HepG2 (cell line): Measurements from ENCODE around the gene ARHGDIA. TPM values are rescaled to one million over a fixed set of nuclear protein-coding genes. Genes with fewer than 3 reads are reported as not detected.

Source experiments
- ESRRA ChIP-seq: sonication (generic); formaldehyde crosslinking; IDR thresholded peaks from 2 replicates; pipeline ENCODE4 v1.5.1; 2020; ENCODE audit warnings: mild to moderate bottlenecking, low read depth, missing genetic modification reagents
- FIP1L1 ChIP-seq: fragments of 200-400 bp; formaldehyde crosslinking; IDR thresholded peaks from 2 replicates; pipeline ENCODE4 v1.6.1; 2018; ENCODE audit warnings: low read depth, mild to moderate bottlenecking, low read length, moderate library complexity, borderline replicate concordance; ENCODE audit not compliant: insufficient read depth
- FLYWCH1 ChIP-seq: sonication (generic); formaldehyde crosslinking; IDR thresholded peaks from 2 replicates; pipeline ENCODE4 v1.8.1; 2023; ENCODE audit warnings: mild to moderate bottlenecking, missing genetic modification reagents
- KLF16 ChIP-seq, 2 experiments: sonication (generic) in 1 of 2; formaldehyde crosslinking in 1 of 2; IDR thresholded peaks; 2 replicates each; pipeline versions ENCODE4 v1.6.1 to v1.8.0; 2016 to 2023; ENCODE audit warnings: missing genetic modification reagents in 2 of 2, missing compliant biosample characterization in 1 of 2
- MATR3 ChIP-seq: sonication (generic); formaldehyde crosslinking; IDR thresholded peaks from 2 replicates; pipeline ENCODE4 v1.4.0; 2020; ENCODE audit warnings: missing genetic modification reagents
- MED13 ChIP-seq: sonication (generic); formaldehyde crosslinking; IDR thresholded peaks from 2 replicates; pipeline ENCODE4 v1.5.0; 2020; ENCODE audit warnings: missing genetic modification reagents
- NR2F2 ChIP-seq: IDR thresholded peaks from 2 replicates; pipeline ENCODE4 v1.6.1; 2012; ENCODE audit warnings: low read depth, inconsistent platforms, borderline replicate concordance
- PCBP1 ChIP-seq: fragments of 200-400 bp; formaldehyde crosslinking; IDR thresholded peaks from 2 replicates; pipeline ENCODE4 v1.6.1; 2017; ENCODE audit warnings: mild to moderate bottlenecking, low read depth, low read length, borderline replicate concordance
- PRPF4 ChIP-seq: fragments of 200-400 bp; formaldehyde crosslinking; IDR thresholded peaks from 2 replicates; pipeline ENCODE4 v1.6.1; 2016; ENCODE audit warnings: low read length, low read depth; ENCODE audit not compliant: poor library complexity, severe bottlenecking
- SP1 ChIP-seq, 2 experiments: fragments of 450-650 bp in 1 of 2; sonication (generic) in 1 of 2; formaldehyde crosslinking in 1 of 2; IDR thresholded peaks; 2 replicates each; pipeline versions ENCODE4 v1.4.0 to v1.6.1; 2016 to 2020; ENCODE audit warnings: missing genetic modification reagents in 1 of 2
- TBX2 ChIP-seq: sonication (generic); formaldehyde crosslinking; IDR thresholded peaks from 2 replicates; pipeline ENCODE4 v1.5.0; 2020; ENCODE audit warnings: missing genetic modification reagents, mild to moderate bottlenecking, borderline replicate concordance
- U2AF2 ChIP-seq: fragments of 200-400 bp; formaldehyde crosslinking; IDR thresholded peaks from 2 replicates; pipeline ENCODE4 v1.6.1; 2017; ENCODE audit warnings: low read depth, mild to moderate bottlenecking, low read length
- ZNF468 ChIP-seq: sonication (generic); formaldehyde crosslinking; IDR thresholded peaks from 2 replicates; pipeline ENCODE4 v1.8.0; 2022; ENCODE audit warnings: mild to moderate bottlenecking, moderate library complexity, missing genetic modification reagents
- ZNF557 ChIP-seq: sonication (generic); formaldehyde crosslinking; IDR thresholded peaks from 2 replicates; pipeline ENCODE4 v1.4.0; 2020; ENCODE audit warnings: missing genetic modification reagents
- ZNF703 ChIP-seq: sonication (generic); formaldehyde crosslinking; IDR thresholded peaks from 2 replicates; pipeline ENCODE4 v1.5.1; 2020; ENCODE audit warnings: missing genetic modification reagents, mild to moderate bottlenecking, moderate library complexity, borderline replicate concordance
- polyA plus RNA-seq, 8 experiments: library from polyadenylated mRNA; depleted of rRNA in 3 of 8; stranded (reverse) in 7 of 8; unstranded in 1 of 8; fragments of >200 nt; fragmentation: Illumina TruSeq in 4 of 8; extraction: Trizol in 4 of 8; gene quantifications; 2 replicates each; pipeline versions ENCODE4 v1.2.1 to v1.2.3, GENCODE V29; 2011 to 2016; ENCODE audit warnings: low read depth in 4 of 8, missing spikeins in 1 of 8, mixed read lengths in 1 of 8; ENCODE audit not compliant: insufficient read depth in 1 of 8
- total RNA-seq, 5 experiments: library from RNA; depleted of rRNA; stranded (reverse); fragments of >200 nt; fragmentation: Illumina TruSeq; extraction: Trizol; gene quantifications; 2 replicates each; pipeline ENCODE4 v1.2.3, GENCODE V29; 2016; ENCODE audit warnings: low read depth in 1 of 5
- TF ChIP-seq, protein P1 (sequence below): sonication (generic); formaldehyde crosslinking; IDR thresholded peaks from 2 replicates; pipeline ENCODE4 v1.4.0; 2020; ENCODE audit warnings: mild to moderate bottlenecking, missing genetic modification reagents
- TF ChIP-seq, protein P2 (sequence below): sonication (generic); formaldehyde crosslinking; IDR thresholded peaks from 2 replicates; pipeline ENCODE4 v1.4.0; 2020; ENCODE audit warnings: missing genetic modification reagents
- TF ChIP-seq, protein P3 (sequence below): sonication (generic); formaldehyde crosslinking; IDR thresholded peaks from 2 replicates; pipeline ENCODE4 v1.5.0; 2020; ENCODE audit warnings: mild to moderate bottlenecking, missing genetic modification reagents, borderline replicate concordance
- TF ChIP-seq, protein P4 (sequence below): IDR thresholded peaks from 2 replicates; pipeline ENCODE4 v1.6.1; 2016; ENCODE audit warnings: low read depth, control low read depth
- TF ChIP-seq, protein P5 (sequence below): sonication (generic); formaldehyde crosslinking; IDR thresholded peaks from 2 replicates; pipeline ENCODE4 v1.5.0; 2020; ENCODE audit warnings: missing genetic modification reagents

The ARHGDIA gene
- total and polyA plus RNA-seq, 2 of the 13 experiments (the other 11 are each of a cell fraction or from before 2014, with no cell fraction given): 40.0 to 64.0 TPM

DNA sequence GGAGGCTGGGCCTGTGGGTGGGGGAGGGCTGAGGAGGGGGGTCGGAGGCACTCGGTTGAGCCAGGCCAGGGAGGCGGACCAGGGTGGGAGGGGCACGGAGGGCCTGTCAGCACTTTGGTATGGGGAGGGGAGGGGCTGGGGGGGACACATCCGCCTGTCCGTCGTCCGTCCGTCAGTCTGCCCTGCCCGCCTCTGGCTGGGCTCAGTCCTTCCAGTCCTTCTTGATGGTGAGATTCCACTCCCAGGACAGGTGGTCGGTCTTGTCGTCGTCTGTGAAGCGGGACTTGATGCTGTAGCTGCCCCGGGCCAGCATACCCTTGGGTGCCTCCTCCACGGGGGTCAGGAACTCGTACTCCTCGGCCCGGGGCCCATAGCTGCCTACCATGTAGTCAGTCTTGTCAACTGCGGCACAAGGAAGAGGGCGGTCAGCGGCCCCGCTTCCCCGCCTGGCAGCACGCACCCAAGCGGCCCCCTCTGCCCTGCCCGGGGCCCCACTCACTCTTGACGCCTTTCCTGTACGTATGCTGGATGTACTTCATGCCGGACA, 2.4 kb downstream of the ARHGDIA start (continued):
- TF ChIP-seq, protein P1, sequence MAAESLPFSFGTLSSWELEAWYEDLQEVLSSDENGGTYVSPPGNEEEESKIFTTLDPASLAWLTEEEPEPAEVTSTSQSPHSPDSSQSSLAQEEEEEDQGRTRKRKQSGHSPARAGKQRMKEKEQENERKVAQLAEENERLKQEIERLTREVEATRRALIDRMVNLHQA: no peak
- TF ChIP-seq FLYWCH1 (CRISPR knock-in tag) (no peak), TBX2 (CRISPR knock-in tag) (0 out of 2 replicates have a peak, but pooled peaks have one; percentile 6), ZNF468 (CRISPR knock-in tag) (0 out of 2 replicates have a peak, but pooled peaks have one; percentile 80), SP1 (IDR thresholded peaks at IDR 0.05) (no peak), SP1 (CRISPR knock-in tag; IDR thresholded peaks at IDR 0.05) (0 out of 2 replicates have a peak, but pooled peaks have one; percentile 12), MED13 (CRISPR knock-in tag) (peak; percentile 7; the same call in 1 of the 2 replicates), FIP1L1 (0 out of 2 replicates have a peak, but pooled peaks have one; percentile 33), ZNF703 (CRISPR knock-in tag) (0 out of 2 replicates have a peak, but pooled peaks have one; percentile 34), PCBP1 (peak; percentile 86; the same call in 1 of the 2 replicates), U2AF2 (peak; percentile 9; the same call in 1 of the 2 replicates), NR2F2 (no peak), ZNF557 (CRISPR knock-in tag) (no peak), MATR3 (CRISPR knock-in tag) (no peak), PRPF4 (peak; percentile 76), KLF16 (CRISPR knock-in tag; IDR thresholded peaks at IDR 0.05) (0 out of 4 replicates have a peak, but pooled peaks of 1 of the 2 experiments have one; percentile 24), ESRRA (no peak)
- TF ChIP-seq, protein P2, sequence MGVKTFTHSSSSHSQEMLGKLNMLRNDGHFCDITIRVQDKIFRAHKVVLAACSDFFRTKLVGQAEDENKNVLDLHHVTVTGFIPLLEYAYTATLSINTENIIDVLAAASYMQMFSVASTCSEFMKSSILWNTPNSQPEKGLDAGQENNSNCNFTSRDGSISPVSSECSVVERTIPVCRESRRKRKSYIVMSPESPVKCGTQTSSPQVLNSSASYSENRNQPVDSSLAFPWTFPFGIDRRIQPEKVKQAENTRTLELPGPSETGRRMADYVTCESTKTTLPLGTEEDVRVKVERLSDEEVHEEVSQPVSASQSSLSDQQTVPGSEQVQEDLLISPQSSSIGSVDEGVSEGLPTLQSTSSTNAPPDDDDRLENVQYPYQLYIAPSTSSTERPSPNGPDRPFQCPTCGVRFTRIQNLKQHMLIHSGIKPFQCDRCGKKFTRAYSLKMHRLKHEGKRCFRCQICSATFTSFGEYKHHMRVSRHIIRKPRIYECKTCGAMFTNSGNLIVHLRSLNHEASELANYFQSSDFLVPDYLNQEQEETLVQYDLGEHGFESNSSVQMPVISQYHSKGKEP (CRISPR knock-in tag): no peak
- TF ChIP-seq, protein P3, sequence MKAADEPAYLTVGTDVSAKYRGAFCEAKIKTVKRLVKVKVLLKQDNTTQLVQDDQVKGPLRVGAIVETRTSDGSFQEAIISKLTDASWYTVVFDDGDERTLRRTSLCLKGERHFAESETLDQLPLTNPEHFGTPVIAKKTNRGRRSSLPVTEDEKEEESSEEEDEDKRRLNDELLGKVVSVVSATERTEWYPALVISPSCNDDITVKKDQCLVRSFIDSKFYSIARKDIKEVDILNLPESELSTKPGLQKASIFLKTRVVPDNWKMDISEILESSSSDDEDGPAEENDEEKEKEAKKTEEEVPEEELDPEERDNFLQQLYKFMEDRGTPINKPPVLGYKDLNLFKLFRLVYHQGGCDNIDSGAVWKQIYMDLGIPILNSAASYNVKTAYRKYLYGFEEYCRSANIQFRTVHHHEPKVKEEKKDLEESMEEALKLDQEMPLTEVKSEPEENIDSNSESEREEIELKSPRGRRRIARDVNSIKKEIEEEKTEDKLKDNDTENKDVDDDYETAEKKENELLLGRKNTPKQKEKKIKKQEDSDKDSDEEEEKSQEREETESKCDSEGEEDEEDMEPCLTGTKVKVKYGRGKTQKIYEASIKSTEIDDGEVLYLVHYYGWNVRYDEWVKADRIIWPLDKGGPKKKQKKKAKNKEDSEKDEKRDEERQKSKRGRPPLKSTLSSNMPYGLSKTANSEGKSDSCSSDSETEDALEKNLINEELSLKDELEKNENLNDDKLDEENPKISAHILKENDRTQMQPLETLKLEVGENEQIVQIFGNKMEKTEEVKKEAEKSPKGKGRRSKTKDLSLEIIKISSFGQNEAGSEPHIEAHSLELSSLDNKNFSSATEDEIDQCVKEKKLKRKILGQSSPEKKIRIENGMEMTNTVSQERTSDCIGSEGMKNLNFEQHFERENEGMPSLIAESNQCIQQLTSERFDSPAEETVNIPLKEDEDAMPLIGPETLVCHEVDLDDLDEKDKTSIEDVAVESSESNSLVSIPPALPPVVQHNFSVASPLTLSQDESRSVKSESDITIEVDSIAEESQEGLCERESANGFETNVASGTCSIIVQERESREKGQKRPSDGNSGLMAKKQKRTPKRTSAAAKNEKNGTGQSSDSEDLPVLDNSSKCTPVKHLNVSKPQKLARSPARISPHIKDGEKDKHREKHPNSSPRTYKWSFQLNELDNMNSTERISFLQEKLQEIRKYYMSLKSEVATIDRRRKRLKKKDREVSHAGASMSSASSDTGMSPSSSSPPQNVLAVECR (CRISPR knock-in tag): no peak
- TF ChIP-seq, protein P4, sequence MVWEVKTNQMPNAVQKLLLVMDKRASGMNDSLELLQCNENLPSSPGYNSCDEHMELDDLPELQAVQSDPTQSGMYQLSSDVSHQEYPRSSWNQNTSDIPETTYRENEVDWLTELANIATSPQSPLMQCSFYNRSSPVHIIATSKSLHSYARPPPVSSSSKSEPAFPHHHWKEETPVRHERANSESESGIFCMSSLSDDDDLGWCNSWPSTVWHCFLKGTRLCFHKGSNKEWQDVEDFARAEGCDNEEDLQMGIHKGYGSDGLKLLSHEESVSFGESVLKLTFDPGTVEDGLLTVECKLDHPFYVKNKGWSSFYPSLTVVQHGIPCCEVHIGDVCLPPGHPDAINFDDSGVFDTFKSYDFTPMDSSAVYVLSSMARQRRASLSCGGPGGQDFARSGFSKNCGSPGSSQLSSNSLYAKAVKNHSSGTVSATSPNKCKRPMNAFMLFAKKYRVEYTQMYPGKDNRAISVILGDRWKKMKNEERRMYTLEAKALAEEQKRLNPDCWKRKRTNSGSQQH (CRISPR knock-in tag): 0 out of 2 replicates have a peak, but pooled peaks have one; percentile 10
- TF ChIP-seq, protein P5, sequence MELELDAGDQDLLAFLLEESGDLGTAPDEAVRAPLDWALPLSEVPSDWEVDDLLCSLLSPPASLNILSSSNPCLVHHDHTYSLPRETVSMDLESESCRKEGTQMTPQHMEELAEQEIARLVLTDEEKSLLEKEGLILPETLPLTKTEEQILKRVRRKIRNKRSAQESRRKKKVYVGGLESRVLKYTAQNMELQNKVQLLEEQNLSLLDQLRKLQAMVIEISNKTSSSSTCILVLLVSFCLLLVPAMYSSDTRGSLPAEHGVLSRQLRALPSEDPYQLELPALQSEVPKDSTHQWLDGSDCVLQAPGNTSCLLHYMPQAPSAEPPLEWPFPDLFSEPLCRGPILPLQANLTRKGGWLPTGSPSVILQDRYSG (CRISPR knock-in tag): no peak
